Vagina (tissue), 2 donors: Measurements from ENCODE around the gene CYP3A5.

ENCODE experiments used
- CTCF ChIP-seq, 3 experiments: fragments of 450-650 bp in 2 of 3; fragments of 200-600 bp in 1 of 3; sonication (generic) in 1 of 3; IDR thresholded peaks; one replicate each; pipeline ENCODE4 v1.5.1; 2017 to 2019; ENCODE audit warnings: antibody characterized with exemption in 3 of 3, mild to moderate bottlenecking in 2 of 3, moderate library complexity in 2 of 3
- POLR2A ChIP-seq, 2 donors: fragments of 450-650 bp; IDR thresholded peaks; one replicate each; pipeline ENCODE4 v1.6.1; 2017; ENCODE audit warnings: antibody characterized with exemption in 2 of 2, mild to moderate bottlenecking in 2 of 2, moderate library complexity in 2 of 2
- POLR2AphosphoS5 ChIP-seq, 2 donors: sonication (generic); formaldehyde crosslinking; IDR thresholded peaks; one replicate each; pipeline ENCODE4 v1.9.0; 2017; ENCODE audit warnings: antibody characterized with exemption in 2 of 2, mild to moderate bottlenecking in 2 of 2, low read depth in 1 of 2; ENCODE audit not compliant: insufficient read depth in 1 of 2

- TF ChIP-seq CTCF (IDR thresholded peaks at IDR 0.05) (no peak), POLR2A (IDR thresholded peaks at IDR 0.05) (no peak), POLR2AphosphoS5 (IDR thresholded peaks at IDR 0.05; ENCODE audit: insufficient read depth in 1 of 2, low read depth in 1 of 2) (no peak)
These were observed 4.6 kb downstream of the CYP3A5 start for GRCh38 chr7:99674995-99675742.
